GM18909 (cell line): Measurements from ENCODE around the gene ACOT7.
"Not testable (repeated sequence)": the region's sequence is repeated elsewhere in the genome, so short reads cannot be mapped to it uniquely, and the experiment has no call there.

Source experiments
- ATAC-seq: cut with Tn5 transposase; IDR thresholded peaks from one replicate; pipeline ENCODE4 v1.9.1; 2021; ENCODE audit warnings: mild to moderate bottlenecking; ENCODE audit not compliant: unreplicated experiment, poor library complexity

The ACOT7 gene

GRCh38 chr1:6365047-6365446 lies 28.5 kb downstream of the ACOT7 start:
- ATAC-seq: no peak

DNA sequence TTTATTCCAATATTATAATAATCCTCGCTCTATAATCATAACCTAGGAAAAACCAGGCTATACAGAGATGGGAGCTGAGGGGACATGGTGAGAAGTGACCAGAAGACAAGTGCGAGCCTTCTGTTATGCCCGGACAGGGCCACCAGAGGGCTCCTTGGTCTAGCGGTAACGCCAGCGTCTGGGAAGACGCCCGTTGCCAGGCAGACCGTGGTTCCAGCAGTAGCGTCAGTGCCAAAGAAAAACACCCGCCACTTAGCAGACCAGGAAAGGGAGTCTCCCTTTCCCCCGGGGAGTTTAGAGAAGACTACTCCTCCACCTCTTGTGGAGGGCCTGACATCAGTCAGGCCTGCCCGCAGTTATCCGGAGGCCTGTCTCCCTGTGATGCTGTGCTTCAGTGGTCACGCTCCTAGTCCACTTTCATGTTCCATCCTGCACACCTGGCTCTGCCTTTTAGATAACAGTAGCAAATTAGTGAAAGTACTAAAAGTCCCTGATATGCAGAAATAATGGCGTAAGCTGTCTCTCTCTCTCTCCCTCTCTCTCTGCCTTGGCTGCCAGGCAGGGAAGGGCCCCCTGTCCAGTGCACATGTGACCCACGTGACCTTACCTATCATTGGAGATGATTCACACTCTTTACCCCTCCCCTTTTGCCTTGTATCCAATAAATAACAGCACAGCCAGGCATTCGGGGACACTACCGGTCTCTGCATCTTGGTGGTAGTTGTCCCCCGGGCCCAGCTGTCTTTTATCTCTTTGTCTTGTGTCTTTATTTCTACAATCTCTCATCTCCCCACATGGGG lies 30.3 kb downstream of the ACOT7 start:
- not testable (repeated sequence) for ATAC-seq

- no peak for ATAC-seq
These were observed 32.3 kb downstream of the ACOT7 start for GRCh38 chr1:6361124-6361775.

DNA sequence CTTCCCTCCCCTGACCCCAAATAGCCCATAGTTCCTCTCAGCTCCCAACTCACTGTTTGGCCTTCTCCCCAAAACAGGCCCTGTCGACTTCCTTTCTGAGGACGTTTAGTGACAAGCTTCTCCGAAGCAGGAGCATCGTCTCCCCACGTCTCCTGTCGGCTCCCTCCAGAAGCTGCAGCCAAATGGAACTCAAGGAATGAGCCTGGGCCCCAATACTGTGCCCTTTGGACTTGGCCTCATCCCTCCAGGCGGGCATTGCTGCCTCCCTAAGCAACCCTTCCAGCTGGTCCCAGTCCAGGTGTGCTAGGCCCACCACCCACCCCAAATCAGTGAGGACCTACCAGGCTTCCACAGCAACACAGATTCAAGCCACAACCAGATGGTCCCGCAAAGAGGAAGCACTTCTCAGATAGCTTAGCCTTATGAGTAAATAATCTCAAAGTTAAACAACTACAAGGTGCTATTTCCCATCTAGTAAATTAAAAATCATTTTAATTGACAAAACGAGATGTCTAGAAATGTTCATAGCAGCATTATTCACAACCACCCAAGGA lies 33.0 kb downstream of the ACOT7 start:
- no peak for ATAC-seq

- peak; percentile 35 for ATAC-seq
These were observed 33.5 kb downstream of the ACOT7 start for GRCh38 chr1:6360117-6360496.

- ATAC-seq: peak; percentile 84
These were observed 34.1 kb downstream of the ACOT7 start for GRCh38 chr1:6359216-6360116.

DNA sequence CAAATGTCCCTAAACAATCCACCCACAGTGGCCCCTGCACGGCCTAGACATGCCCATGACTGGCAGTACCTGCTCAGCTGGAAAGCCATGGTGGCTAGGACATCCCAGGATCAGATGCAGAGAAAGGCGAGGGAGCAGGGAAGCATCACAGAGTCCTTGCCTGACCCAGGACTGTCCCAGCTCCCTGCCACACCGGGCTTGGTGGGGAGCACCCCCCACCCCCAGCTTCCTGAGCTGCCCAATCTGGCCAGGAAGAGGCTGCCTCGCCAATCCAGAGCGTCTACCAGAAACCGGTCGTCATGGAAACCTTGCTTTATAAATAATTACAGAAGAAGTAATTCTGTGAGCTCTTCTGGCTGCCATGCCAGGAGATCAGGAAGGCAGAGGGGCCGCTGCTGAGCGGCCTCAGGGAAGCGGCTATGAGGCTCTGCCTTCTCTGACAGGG lies 34.8 kb downstream of the ACOT7 start:
- no peak for ATAC-seq

DNA sequence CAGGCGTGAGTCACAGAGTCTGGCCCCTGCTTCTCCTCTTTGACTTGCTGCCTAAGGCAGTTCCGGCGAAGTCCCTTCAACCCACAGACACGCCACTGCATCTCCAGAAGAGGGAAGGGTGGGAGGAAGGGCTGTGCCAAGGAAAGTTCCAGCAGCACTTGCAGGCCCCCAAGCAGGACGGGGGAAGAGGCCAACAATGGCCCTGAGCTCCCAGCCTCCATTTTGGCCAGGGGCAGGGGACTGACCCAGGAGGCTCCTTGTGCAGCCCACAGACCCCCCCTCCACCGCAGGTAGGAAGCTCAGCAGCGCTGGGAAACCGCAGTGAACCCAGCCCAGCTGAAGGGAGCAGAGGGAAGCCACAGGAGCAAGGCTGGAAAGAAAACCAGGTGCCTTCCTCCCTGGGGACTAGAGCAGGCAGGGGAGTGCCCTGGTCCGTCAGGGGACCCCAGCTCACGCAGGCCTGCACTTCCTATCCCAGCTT lies 35.4 kb downstream of the ACOT7 start:
- no peak for ATAC-seq

DNA sequence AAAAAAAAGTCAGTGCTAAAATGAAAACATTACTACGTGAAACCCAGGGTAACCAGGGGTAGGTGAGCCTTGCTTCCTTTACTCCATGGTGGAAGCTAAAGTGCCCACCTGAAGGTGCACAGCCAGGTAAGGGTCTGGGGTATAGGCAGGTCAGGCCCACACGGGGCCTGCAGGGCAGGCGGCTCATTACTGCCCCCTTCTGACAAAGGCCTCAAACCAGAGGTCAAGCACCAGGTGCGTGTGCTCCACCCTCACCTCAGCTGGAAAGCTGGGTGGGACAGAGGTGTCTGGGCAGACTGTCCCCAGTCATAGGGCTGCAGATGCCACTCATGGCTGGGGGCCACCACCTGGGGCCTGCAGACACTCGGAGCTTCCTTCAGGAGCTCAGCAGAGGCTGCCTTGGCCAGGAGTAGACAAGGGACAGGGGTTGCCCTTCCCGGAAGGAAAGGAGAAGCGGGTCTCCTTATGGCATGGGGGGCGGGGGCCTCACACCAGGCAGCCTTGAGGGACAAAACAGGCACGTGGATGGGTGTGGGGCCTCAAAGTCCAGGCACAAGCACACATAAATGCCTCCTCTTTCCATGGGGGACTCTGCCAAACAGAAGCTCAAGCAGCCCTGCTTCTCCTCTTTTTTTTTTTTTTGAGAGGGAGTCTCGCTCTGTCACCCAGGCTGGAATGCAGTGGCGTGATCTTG lies 36.2 kb downstream of the ACOT7 start:
- no peak for ATAC-seq

DNA sequence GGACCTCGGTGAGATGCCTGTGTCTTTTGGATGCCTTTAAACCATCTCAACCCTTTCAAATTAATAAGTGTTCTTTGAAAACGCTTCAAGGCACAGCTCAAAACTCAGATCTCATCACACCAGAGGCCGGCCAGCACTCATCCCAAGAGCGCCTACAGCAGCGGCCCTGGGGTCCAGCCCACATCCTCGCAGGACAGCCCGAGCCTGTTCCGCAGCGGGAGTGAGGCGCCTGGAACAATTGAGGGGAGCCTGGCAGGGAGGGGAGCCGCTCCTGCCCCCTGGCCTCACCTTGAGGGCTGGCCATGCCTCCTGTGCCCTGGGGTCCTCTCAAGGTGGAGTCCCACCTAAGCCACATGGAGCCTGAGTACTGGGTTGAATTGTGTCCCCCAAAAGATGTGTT lies 37.9 kb downstream of the ACOT7 start:
- no peak for ATAC-seq

GRCh38 chr1:6354659-6355317 lies 38.8 kb downstream of the ACOT7 start:
- ATAC-seq: no peak

GRCh38 chr1:6353955-6354658 lies 39.5 kb downstream of the ACOT7 start:
- no peak for ATAC-seq

DNA sequence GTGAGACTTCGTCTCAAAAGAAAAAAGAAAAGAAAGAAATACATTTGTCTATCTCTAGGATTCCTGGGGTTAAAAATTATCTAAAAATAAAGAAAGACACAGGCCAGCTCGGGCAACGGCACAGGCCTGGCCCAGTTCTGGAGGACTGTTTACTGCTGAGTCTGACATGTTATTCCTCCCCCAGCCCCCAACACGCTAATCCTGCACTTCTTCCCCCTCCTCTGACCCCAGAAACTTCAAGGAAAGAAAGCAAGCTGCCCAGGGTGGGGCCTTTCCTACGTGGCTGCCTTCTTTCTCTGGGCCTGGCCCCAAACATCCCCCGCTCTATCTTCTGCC lies 40.0 kb downstream of the ACOT7 start:
- ATAC-seq: no peak

DNA sequence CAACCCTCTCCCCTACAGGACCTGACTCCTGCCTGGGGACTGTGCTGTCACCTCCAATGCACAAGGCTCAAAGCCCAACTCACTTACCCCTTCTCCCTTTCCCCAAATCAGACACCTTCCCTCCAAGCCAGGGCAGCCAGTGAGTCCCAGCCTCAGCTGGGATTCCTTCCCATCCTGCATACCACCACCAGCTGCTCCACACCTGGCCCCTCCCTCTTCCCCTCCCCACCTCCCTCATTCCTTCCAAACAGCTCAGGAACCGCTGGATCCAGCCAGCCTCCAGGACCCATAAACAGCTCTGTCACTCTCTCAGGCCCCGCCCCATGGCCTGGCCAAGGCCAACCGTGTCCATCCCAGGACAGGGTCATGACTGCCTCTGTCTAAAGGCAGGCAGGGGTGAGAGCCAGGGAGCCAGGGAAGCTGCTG lies 41.4 kb downstream of the ACOT7 start:
- ATAC-seq: no peak

DNA sequence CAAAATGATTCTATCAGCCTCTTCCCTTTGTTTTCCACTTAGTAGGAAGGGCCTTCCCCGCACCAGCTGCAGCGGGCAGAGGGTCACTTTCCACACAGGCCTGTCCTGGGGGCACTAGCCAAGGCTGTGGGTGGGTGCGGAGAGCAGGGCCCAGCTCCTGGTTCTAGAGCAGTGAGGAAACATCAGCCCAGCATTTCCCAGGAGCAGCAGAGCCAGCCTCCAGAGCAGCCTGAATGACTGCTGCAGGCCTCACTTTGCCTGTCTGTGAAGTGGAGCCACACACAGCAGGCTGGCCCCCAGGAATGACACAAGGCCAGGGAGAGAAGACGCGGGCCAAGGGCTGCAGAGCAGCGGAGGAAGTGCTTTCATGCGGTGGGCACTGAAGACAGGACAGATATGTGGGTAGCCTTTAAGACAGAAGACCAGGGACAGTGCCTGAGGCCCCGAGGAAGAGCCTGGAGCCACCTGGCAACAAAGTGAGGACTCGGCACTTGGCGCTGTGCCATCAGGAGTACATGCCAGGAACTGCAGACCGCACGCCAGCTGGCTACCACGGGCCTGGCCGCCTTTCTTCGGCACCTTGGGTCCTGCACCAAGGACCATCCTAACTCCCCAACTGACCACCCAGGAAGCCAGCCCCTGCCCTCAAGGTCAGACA lies 42.0 kb downstream of the ACOT7 start:
- no peak for ATAC-seq

GRCh38 chr1:6350416-6351088 lies 43.0 kb downstream of the ACOT7 start:
- ATAC-seq: no peak

- ATAC-seq: no peak
These were observed 44.2 kb downstream of the ACOT7 start for GRCh38 chr1:6349254-6349943.
